Stimulated activated CD8-positive, alpha-beta memory T cell treated with anti-CD3 and anti-CD28 coated beads, Interleukin-12 subunit alpha, Interleukin-12 subunit beta, amount 100 ng/mL, for 4 hours (primary cell): Measurements from ENCODE around the gene DLEC1.

Source experiments
- DNase-seq: peaks from one replicate; pipeline ENCODE4 v3.0.0-alpha.2; 2020; ENCODE audit warnings: low read depth

The DLEC1 gene

DNA sequence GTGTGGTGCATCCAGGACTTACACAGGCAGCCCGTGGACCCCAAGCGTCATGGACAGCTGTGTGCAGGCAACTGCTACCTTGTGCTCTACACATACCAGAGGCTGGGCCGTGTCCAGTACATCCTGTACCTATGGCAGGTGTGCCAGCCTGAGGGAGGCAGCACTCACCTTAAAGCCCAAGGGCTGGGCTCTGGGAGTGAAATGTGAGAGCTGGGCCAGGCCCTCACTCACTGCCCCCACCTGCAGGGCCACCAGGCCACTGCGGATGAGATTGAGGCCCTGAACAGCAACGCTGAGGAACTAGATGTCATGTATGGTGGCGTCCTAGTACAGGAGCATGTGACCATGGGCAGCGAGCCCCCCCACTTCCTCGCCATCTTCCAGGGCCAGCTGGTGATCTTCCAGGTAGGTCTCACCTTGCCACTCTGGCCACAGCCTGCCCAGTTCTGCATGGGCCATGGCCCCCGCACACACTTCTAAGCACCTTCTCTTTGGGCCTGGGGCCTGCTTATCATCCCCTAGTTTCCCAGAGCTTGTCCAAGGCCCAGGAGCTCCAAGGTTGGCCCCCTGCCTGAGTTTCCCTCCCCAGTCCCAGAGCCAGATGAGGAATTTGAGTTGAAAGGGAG lies 37.4 kb upstream of the DLEC1 start:
- DNase-seq: no peak

DNA sequence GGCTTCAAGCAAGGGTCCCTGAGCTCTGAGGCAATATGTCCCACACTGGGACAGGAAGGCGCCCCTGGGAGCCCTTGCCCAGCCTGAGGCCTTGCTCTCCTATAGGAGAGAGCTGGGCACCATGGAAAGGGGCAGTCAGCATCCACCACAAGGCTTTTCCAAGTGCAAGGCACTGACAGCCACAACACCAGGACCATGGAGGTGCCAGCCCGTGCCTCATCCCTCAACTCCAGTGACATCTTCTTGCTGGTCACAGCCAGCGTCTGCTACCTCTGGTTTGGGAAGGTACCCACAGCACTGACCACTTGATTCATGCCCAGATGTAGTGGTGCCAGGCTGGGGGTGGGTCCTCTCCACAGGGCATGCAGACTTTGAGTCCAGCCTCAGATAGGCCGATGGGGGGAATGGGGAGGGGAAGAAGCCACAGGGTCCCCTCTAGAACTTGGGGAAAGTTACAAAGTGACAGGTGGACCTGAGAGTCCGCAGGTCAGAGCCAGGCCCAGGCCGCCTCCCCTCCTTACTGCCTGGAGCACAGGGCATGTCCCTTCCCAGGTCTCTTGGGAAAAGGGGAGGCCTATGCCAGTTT lies 36.6 kb upstream of the DLEC1 start:
- no peak for DNase-seq

DNA sequence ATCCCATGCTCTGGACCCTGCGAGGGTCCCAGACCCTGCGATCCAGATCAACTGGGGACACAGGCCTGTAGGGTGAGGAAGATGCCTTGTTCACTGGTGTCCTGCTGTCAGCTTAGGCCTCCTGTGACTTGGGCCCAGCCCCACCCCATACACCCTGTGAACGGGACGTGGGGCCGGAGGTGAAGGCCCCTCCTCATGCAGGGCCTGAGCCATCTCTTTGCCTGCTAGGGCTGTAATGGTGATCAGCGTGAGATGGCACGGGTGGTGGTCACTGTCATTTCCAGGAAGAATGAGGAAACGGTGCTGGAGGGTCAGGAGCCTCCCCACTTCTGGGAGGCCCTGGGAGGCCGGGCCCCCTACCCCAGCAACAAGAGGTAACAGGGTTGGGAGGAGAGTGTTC lies 36.1 kb upstream of the DLEC1 start:
- no peak for DNase-seq

DNA sequence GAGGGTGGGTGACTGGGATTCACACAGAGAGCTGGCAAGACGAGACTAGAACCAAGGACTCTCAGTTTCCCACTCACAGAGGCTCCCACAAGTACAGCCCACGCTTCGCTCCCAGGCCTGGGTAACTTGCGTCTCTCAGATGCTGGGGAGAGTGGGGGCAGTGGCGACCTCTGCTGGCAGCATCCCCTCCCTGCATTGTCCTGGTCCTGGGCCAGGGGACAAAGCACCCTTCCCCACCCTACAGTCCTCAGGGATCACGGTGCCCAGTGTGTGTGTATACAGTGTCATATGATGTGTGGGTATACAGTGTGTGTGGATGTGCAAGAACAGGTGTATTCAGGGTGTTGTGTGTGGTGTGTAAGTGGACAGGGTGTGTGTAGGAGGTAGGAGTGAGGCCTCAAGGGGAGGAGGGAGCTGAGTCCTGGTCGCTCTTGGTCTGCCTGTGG lies 35.6 kb upstream of the DLEC1 start:
- peak; percentile 24 for DNase-seq

DNA sequence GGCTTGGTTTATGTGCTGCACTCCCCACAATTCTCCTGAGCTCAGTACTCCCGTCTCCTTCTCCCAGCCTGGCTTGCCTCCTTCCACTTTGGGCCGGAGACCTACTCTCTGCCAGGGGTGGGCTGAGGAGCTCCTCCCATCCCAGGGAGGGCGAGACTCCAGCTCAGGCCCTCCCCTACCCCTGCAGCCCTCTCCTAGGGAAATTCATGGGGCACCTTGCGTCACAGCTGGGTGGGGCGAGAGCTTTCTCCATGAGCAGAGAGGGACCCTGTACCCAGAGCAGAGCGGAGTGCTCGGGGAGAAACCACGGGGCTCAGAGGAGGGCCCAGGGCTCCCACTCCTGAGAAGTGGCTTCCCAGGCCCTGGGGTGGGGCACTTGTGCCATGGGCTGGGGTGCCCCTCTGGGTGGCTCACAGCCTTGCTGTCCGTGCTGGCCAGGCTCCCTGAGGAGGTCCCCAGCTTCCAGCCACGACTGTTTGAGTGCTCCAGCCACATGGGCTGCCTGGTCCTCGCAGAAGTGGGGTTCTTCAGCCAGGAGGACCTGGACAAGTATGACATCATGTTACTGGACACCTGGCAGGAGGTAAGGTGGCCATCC lies 35.1 kb upstream of the DLEC1 start:
- no peak for DNase-seq

DNA sequence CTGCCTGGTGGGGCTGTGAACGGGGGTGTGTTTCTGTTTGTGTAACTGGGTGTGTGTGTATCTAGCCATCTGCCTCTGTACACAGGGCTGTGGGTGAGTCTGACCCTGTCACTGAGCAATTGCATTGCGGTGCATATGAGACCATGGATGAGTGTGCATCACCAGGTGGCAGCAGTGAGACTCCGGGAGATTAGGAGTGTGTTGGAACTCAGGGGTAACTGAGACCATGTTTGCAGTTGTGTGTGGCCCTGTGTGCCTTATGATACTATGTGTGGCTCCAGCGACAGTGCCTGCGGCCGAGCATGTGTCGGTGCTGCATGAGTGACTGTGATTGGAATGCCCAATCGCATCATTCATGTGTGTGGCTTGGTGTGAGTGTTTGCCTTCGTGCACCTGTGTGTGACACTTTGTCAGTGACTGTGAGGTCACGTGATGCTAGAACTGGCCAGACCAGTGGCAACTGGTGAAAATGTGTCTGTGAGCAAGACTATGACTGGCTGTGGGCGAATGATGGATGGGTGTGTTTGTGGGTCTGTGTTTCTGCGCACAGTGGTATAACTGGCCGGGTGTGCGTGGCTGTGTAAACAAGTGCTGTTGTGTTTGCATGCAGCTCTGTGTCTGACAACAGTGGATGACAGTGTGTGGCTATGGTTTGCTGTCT lies 34.5 kb upstream of the DLEC1 start:
- peak; percentile 29 for DNase-seq

DNA sequence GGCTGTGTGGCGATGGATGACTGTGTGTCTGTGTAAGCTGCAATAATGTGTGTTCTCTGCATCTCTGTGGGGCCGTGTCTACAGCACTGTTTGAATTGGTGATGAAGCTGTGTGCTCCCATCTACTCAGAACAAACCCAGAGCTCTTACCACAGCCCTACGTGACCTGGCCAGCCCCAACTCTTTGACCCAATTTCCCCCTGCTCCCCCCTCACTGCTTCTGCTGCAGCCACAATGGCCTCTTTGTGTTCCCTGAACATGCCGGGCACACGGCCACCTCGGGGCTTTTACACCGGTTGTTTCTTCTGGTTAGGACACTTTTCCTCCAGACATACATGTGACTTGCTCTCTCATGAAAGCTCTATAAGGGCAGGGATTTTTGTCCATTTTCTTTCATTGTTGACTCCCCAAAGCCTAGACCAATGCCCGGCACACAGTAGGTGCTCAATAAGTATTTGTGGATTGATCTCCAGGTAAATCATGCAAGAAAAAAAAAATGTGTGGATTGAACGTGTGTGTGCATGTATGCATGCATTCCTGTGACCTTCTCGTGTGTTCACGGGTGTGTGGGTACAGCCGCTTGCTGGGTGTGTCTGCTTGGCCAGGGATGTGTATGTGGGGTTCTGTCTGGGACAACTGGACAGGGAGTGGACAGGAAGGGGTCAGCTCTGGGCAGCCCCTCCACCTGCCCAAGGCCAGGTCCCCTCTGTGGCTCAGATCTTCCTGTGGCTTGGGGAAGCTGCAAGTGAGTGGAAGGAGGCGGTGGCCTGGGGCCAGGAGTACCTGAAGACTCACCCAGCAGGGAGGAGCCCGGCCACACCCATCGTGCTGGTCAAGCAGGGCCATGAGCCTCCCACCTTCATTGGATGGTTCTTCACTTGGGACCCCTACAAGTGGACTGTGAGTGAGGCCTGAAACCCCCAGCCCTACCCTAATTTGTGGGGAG lies 33.7 kb upstream of the DLEC1 start:
- no peak for DNase-seq

DNA sequence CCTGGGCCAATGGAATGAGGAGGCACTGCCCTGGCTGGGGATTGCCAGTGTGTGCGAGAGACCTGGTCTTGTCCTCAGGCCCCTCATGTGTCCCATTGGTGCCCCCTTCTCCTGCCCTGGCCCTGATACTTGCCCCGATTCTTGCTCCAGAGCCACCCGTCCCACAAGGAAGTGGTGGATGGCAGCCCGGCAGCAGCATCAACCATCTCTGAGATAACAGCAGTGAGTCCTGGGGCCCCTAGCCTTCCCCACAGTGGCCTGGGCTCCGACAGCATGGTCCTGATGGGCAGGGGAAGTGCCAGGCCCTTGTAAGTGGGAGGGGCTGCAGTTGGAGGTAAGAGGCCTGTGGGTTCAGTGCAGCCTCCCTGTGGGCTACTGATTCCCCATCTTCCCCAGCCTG lies 33.0 kb upstream of the DLEC1 start:
- no peak for DNase-seq

DNA sequence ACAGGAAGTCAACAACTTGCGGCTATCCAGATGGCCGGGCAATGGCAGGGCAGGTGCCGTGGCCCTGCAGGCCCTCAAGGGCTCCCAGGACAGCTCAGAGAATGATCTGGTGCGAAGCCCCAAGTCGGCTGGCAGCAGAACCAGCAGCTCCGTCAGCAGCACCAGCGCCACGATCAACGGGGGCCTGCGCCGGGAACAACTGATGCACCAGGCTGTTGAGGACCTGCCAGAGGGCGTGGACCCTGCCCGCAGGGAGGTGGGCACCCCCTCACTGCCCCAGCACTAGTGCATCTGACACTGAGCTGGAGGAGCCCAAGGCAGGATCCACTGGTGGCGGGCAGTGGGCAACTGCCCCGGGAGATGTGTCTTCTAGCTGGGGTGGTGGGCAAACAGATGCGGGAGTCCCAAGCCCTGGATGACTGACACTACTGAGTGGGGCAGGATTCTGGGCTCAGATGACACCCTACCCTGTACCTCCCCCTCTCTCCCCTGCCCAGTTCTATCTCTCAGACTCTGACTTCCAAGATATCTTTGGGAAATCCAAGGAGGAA lies 32.5 kb upstream of the DLEC1 start:
- DNase-seq: no peak

DNA sequence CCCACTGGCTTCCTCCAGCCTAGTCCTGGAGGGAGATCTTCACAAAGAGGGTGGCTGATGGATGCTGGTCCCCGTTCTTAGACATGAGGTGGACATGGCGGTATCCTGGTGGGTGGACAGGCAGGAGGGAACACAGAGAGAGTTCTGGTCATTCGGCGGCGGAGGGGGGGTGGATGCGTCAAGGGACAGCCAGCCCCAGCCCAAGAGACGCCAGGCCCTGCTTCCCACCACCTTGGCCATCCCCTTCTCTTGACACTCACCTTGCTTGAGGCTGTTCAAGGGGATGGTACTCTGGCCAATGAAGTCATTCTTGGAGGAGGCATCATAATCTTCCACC lies 31.3 kb upstream of the DLEC1 start:
- no peak for DNase-seq

DNA sequence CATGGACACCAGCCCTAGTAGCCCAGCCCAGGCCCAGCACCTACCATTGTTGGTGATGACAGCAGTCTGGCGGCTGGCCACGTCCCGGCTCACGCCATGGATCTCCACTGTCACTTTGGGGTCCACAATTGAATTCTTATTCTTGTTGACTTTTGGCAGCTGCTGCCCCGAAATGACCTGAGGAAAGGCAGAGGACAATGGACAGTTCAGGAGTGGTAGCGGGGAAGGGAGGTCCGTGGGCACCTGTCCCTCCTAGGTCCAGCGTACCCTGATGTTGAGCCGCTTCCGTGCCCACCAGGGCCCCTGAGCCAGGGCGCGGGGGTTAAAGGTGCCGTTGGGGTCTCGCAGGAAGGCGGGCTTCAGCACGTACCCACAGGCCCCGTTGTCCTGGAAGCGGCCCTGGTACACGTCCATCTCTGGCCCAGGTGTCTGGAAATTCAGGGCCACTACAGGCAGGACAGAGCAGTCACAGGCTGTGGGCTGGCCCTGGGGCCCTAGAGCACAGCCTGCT lies 30.8 kb upstream of the DLEC1 start:
- no peak for DNase-seq

DNA sequence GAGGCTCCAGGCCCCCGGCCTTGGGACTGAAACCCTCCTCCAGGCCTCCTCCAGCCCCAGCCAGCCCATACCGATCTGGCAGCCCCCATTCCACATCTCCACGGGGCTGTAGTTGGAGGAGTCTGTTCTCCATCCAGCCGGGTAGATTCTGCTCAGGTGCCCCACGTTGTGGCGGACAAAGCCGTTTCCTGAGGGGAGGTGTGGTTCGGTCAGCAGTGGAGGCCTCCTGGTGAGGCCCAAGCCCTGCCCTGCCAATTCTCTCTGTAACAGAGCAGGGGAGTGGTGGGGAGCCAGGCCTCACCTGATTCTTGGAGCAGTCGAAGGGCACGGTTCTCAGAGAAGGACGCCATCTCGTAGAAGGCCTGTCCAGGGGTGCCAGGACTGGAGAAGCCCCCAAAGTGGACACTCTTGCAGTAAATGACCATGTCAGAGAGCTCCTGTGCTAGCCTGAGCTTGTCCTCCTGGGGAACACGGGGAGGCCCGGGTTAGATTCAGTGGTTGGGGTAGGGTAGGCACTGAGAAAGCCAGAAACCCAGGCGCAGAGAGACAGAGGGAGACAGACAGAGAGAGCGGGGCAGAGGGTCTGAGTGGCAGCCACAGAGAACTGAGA lies 29.9 kb upstream of the DLEC1 start:
- DNase-seq: no peak

DNA sequence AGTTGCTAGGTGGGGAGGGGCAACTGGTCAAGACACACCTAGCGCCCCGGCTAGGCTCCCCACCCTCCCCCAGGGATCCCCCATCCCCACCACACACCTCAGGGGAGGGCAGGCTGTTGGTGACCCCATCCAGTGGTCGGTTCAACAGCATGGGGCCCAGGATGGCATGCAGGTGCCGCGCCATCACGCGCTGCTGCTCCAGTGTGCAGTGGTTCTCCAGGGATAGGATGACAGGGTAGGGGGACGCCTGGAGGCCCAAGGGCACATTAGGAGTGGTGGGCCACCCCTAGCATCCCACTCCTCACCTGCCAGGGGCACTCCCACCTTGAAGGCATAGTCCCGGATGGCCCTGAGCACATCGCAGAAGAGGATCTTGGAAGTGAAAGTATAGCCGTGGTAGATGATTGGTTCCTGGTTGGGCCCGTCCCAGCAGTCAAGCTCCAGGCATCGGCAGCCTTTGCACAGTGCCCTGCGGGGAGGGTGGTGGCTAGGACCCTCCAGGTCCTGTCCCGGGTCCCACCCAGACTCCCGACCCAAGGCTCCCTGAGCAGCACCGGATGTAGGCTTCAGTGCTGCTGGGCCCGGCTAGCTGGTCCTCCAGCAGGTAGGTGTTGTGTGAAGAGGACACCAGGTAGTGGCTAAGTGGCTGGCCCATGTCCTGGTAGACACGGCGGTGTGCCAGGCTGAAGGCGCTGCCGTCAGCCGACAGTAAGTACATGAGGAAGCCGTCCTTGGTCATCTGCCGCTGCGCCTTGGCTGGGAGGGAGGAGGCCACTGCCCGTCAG lies 29.0 kb upstream of the DLEC1 start:
- no peak for DNase-seq

DNA sequence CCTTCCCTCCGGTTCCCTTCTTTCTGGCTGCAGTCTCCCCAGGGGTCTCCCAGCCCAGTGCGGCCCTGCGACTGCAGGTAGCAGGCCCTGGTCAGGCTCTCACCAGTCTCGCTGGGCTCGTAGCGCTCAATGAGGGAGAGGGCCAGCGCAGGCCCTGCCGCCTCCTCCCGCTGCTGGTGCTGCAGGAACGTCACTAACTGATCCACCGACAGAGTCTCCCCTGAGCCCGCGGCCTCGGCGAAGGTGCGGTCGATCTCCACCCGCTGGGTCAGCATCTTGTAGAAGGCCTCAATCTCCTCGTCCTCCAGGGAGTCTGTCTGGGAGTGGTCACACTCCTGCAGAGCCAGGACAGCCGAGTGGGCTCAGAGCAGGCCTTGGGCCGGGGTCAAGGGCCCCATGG lies 27.9 kb upstream of the DLEC1 start:
- no peak for DNase-seq

DNA sequence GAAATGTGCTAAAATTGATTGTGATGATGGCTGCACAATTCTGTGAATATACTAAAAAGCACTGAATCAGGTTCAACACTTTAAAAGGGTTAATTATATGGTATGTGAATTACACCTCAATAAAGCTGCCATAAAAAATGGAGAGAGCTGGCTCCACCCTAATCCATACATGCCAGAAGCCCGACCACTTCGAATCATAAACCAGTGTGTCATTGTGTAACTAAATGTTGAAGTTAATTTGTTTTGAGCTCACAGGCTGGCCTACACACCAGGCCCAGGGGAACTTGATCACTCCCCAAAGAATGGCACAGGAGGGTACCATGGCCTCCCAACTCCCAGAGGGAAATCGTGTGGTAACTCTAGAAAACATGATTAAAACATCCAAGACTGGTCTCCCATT lies 23.5 kb upstream of the DLEC1 start:
- DNase-seq: no peak

DNA sequence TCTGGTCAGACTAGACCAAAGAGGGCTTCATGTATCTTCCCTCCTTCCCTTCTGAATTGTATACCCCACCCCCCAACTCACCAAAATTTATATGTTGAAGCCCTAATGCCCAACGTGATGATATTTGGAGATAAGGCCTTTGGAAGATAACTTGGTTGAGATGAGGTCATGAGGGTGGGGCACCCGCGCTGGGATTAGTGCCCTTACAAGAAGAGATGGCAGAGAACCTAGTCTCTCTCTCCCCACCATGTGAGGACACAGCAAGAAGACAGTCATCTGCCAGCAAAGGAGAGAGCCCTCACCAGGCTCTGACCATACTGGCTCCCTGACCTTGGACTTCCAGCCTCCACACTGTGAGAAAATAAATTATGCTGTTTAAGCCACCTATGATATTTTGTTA lies 23.0 kb upstream of the DLEC1 start:
- DNase-seq: no peak

DNA sequence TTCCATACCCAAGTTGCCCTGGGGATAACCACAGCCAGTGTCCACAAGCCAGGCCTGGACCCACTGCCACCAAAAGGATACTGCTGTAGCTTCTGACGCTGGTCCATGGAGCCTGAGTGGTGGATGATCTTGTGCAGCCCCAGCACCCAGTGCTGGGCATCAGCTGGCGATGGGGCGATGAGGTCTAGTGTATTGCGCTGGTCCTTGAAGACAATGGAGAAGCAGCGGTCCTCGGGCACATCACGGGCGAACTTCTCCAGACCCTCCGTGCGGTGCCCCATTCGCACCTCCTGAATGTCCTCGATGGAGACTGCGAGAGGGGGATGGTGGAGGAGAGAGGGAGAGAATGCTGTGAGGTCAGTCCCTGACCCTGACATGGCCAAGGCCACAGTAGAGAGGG lies 22.6 kb upstream of the DLEC1 start:
- DNase-seq: no peak

DNA sequence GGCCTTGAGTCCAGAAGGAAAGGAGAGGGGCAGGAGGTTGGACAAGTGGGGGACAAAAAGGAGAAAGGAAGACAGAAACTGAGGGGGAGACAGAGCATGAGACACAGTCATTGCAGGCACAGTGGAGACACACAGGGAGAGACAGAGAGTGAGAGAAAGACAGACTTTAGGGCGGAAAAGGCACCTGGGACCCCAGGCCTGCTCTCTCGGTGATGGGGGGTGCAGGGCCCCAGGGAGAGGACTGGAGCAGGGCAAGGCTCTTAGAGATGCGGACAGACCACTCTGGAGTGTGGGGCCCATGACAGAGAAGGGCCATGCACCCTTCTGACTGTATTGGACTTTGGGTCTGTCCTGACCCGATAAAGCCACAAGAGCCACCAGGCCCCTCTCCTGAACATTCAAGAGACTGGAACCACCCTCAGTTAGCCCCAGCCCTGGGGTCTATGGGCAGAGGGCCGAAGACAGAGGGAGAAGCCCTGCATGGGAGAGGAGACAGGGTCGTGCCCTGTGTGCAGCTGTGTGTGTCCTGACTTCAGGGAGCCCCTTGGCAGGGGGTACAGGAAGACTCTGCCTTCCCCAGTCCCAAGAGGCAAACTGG lies 22.1 kb upstream of the DLEC1 start:
- DNase-seq: no peak

DNA sequence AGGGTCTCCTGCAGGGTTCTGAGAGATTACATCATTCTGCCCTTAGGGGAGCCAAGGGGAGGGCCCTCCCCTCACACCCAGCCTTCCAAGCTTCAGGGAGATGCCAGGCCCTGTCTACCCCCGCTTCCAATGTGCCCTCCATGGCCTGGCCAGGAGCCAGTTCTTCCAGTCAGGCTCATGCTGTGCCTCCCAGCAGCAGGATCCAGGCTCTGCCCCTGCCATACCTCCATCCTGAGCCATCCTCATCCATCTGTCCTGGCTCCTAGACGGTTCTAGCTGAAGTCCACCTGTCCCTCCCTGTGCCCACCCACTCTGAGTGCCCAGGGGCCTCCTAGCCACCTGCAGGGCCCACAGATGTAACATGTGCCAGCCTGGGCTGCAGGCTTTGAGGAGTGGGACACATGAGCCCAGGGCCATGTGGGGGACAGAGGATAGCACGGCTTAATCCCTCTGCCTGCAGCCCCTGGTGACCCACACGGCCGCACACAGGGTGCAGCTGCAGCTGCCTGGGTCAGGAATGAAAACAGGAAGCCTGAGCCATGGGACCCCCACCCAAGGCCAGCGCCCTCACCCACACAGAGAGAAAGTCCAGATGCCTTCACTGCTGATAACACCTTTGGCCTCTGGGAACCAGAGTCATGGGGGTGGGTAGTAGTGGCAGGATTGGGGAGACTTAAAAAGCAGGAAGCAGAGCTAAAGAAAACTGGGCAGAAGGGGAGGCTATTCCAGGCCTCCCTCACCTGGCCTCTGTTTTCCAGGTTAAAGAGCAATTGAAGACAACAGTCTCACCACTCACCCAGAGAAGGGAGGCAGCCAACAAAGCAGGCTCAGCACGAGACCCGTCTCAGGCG lies 21.3 kb upstream of the DLEC1 start:
- no peak for DNase-seq
